WTC11 (cell line): ENCODE data around the gene ZNF532. TPM values are rescaled to one million over a fixed set of nuclear protein-coding genes. Genes with fewer than 3 reads are reported as not detected.

Source experiments
- ATAC-seq: fragments of 200-7000 bp; cut with Tn5 transposase; 2 replicates; pipeline ENCODE4 v1.10.0; 2021; ENCODE audit warnings: mild to moderate bottlenecking, moderate library complexity
- CTCF ChIA-PET: fragments of 300-600 bp; sonication (Branson Sonifier 250); formaldehyde crosslinking; loops from one replicate; lab custom pipeline; 2021; ENCODE audit warnings: antibody characterized with exemption; lab: Charles Lee
- POLR2A ChIA-PET: fragments of 350-600 bp; sonication (Branson Sonifier 250); formaldehyde crosslinking; loops from one replicate; lab custom pipeline; 2021; ENCODE audit warnings: antibody characterized with exemption; lab: Charles Lee
- DNase-seq: peaks from one replicate; pipeline ENCODE4 v3.0.0; 2021; ENCODE audit warnings: low spot score
- H3K27ac Mint-ChIP-seq: 2 replicates; pipeline ENCODE4 v1.8.0; 2021; ENCODE audit warnings: mixed read lengths
- H3K27me3 Mint-ChIP-seq: 2 replicates; pipeline ENCODE4 v1.8.0; 2021; ENCODE audit warnings: low read depth, mild to moderate bottlenecking, moderate library complexity, mixed read lengths
- H3K36me3 Mint-ChIP-seq: 2 replicates; pipeline ENCODE4 v1.8.0; 2021; ENCODE audit warnings: mixed read lengths
- H3K4me1 Mint-ChIP-seq: 2 replicates; pipeline ENCODE4 v1.8.0; 2022; ENCODE audit warnings: mixed read lengths
- H3K4me3 Mint-ChIP-seq: 2 replicates; pipeline ENCODE4 v1.8.0; 2021; ENCODE audit warnings: mild to moderate bottlenecking, moderate library complexity, mixed read lengths
- H3K9me3 Mint-ChIP-seq: 2 replicates; pipeline ENCODE4 v1.8.0; 2021; ENCODE audit warnings: mixed read lengths
- ATF6 ChIP-seq: sonication (generic); formaldehyde crosslinking; IDR thresholded peaks from 2 replicates; pipeline ENCODE4 v1.8.1; 2023; ENCODE audit warnings: mild to moderate bottlenecking, missing genetic modification reagents
- EMX1 ChIP-seq: fragments of 250-450 bp; sonication (Bioruptor Pico); IDR thresholded peaks from 2 replicates; pipeline ENCODE4 v1.8.0; 2021; ENCODE audit warnings: mild to moderate bottlenecking
- GABPB1 ChIP-seq: sonication (generic); formaldehyde crosslinking; IDR thresholded peaks from 2 replicates; pipeline ENCODE4 v1.8.1; 2023; ENCODE audit warnings: mild to moderate bottlenecking, missing genetic modification reagents
- GRHL2 ChIP-seq: fragments of 250-450 bp; sonication (Bioruptor Pico); IDR thresholded peaks from 2 replicates; pipeline ENCODE4 v1.8.0; 2022; ENCODE audit warnings: mild to moderate bottlenecking, moderate library complexity; ENCODE audit not compliant: insufficient replicate concordance, severe bottlenecking
- IRF1 ChIP-seq: sonication (generic); formaldehyde crosslinking; IDR thresholded peaks from 2 replicates; pipeline ENCODE4 v1.8.0; 2023; ENCODE audit warnings: missing genetic modification reagents
- JAZF1 ChIP-seq: fragments of 250-450 bp; sonication (Bioruptor Pico); IDR thresholded peaks from 2 replicates; pipeline ENCODE4 v1.9.0; 2021; ENCODE audit warnings: moderate library complexity, mild to moderate bottlenecking, inconsistent platforms
- KAT7 ChIP-seq: sonication (generic); formaldehyde crosslinking; IDR thresholded peaks from 2 replicates; pipeline ENCODE4 v1.8.1; 2023; ENCODE audit warnings: missing genetic modification reagents, mild to moderate bottlenecking, borderline replicate concordance
- NR3C1 ChIP-seq: sonication (generic); formaldehyde crosslinking; conservative IDR thresholded peaks from 2 replicates; pipeline ENCODE4 v1.8.1; 2023; ENCODE audit warnings: low read depth, mild to moderate bottlenecking, missing genetic modification reagents
- PRRX2 ChIP-seq: fragments of 250-450 bp; sonication (Bioruptor Pico); IDR thresholded peaks from 2 replicates; pipeline ENCODE4 v1.8.0; 2021; ENCODE audit warnings: mild to moderate bottlenecking
- RELA ChIP-seq: sonication (generic); formaldehyde crosslinking; IDR thresholded peaks from 2 replicates; pipeline ENCODE4 v1.8.1; 2022; ENCODE audit warnings: missing genetic modification reagents, mild to moderate bottlenecking, borderline replicate concordance
- ZBTB21 ChIP-seq: sonication (generic); formaldehyde crosslinking; IDR thresholded peaks from 2 replicates; pipeline ENCODE4 v1.8.1; 2023; ENCODE audit warnings: mild to moderate bottlenecking, missing genetic modification reagents, borderline replicate concordance
- ZNF219 ChIP-seq: sonication (generic); formaldehyde crosslinking; IDR thresholded peaks from 2 replicates; pipeline ENCODE4 v1.8.0; 2023; ENCODE audit warnings: missing genetic modification reagents, mild to moderate bottlenecking, borderline replicate concordance
- ZNF232 ChIP-seq: sonication (generic); formaldehyde crosslinking; IDR thresholded peaks from 2 replicates; pipeline ENCODE4 v1.8.0; 2022; ENCODE audit warnings: mild to moderate bottlenecking, missing genetic modification reagents
- ZNF416 ChIP-seq: fragments of 250-450 bp; sonication (Bioruptor Pico); IDR thresholded peaks from 2 replicates; pipeline ENCODE4 v1.9.0; 2021; ENCODE audit warnings: mild to moderate bottlenecking, inconsistent platforms
- total RNA-seq: library from RNA; stranded (reverse); gene quantifications from 3 replicates; pipeline ENCODE4 v1.2.3, GENCODE V29; 2021
- TF ChIP-seq, protein P1 (sequence below): sonication (generic); formaldehyde crosslinking; IDR thresholded peaks from 2 replicates; pipeline ENCODE4 v1.8.1; 2023; ENCODE audit warnings: mild to moderate bottlenecking, missing genetic modification reagents, borderline replicate concordance
- TF ChIP-seq, protein P2 (sequence below): fragments of 250-450 bp; sonication (Bioruptor Pico); IDR thresholded peaks from 2 replicates; pipeline ENCODE4 v1.9.0; 2021; ENCODE audit warnings: mild to moderate bottlenecking
- TF ChIP-seq, protein P3 (sequence below): sonication (generic); formaldehyde crosslinking; IDR thresholded peaks from 2 replicates; pipeline ENCODE4 v1.8.1; 2023; ENCODE audit warnings: mild to moderate bottlenecking, moderate library complexity, missing genetic modification reagents
- TF ChIP-seq, protein P4 (sequence below): fragments of 250-450 bp; sonication (Bioruptor Pico); IDR thresholded peaks from 2 replicates; pipeline ENCODE4 v1.9.0; 2021; ENCODE audit warnings: mild to moderate bottlenecking
- TF ChIP-seq, protein P5 (sequence below): fragments of 250-450 bp; sonication (Bioruptor Pico); IDR thresholded peaks from 2 replicates; pipeline ENCODE4 v1.8.0; 2021; ENCODE audit warnings: mild to moderate bottlenecking

ZNF532 gene
- total RNA-seq, 1 experiment from 2014 or later, result 171 TPM

GRCh38 chr18:59033359-59033758, 168.7 kb downstream of the ZNF532 start (continued):
- TF ChIP-seq, protein P1, sequence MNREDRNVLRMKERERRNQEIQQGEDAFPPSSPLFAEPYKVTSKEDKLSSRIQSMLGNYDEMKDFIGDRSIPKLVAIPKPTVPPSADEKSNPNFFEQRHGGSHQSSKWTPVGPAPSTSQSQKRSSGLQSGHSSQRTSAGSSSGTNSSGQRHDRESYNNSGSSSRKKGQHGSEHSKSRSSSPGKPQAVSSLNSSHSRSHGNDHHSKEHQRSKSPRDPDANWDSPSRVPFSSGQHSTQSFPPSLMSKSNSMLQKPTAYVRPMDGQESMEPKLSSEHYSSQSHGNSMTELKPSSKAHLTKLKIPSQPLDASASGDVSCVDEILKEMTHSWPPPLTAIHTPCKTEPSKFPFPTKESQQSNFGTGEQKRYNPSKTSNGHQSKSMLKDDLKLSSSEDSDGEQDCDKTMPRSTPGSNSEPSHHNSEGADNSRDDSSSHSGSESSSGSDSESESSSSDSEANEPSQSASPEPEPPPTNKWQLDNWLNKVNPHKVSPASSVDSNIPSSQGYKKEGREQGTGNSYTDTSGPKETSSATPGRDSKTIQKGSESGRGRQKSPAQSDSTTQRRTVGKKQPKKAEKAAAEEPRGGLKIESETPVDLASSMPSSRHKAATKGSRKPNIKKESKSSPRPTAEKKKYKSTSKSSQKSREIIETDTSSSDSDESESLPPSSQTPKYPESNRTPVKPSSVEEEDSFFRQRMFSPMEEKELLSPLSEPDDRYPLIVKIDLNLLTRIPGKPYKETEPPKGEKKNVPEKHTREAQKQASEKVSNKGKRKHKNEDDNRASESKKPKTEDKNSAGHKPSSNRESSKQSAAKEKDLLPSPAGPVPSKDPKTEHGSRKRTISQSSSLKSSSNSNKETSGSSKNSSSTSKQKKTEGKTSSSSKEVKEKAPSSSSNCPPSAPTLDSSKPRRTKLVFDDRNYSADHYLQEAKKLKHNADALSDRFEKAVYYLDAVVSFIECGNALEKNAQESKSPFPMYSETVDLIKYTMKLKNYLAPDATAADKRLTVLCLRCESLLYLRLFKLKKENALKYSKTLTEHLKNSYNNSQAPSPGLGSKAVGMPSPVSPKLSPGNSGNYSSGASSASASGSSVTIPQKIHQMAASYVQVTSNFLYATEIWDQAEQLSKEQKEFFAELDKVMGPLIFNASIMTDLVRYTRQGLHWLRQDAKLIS (CRISPR knock-in tag), result no peak
- TF ChIP-seq ATF6 (CRISPR knock-in tag) (no peak), KAT7 (CRISPR knock-in tag) (no peak), ZBTB21 (CRISPR knock-in tag) (no peak), ZNF232 (CRISPR knock-in tag) (no peak), NR3C1 (CRISPR knock-in tag) (no peak)
- TF ChIP-seq, all 79 proteins: peak for 0

DNA sequence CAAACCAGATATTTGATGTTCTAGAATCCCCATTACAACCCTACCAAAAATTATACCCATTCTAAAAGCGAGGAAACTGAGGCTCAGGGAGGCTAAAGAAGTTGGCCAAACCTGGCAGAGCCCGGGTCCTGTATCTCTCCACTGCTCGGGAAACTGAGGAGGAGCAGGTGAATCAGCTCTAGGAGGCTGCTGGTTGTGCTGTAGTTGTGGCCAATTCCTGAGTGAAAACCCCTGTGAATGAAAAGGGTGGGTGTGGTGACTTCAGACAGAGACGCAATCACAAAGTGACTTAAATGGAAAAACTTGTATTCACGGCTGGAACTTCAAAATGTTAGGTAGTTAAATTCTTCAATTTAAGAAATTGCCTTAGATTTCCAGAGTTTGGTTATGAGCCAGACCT, 169.3 kb downstream of the ZNF532 start:
- no peak for DNase-seq
- CTCF ChIA-PET, result interaction anchor here (0.8 to 1.1 kb wide), 2 partner anchors 266 to 270 kb away, joined by 4 read pairs; no protein-coding TSS in a partner anchor
- no peak for ATAC-seq
- H3K36me3 Mint-ChIP-seq, result no peaks in the 10 kb centered on the region
- H3K9me3 Mint-ChIP-seq, result no peaks in the 10 kb centered on the region
- TF ChIP-seq, protein P2, sequence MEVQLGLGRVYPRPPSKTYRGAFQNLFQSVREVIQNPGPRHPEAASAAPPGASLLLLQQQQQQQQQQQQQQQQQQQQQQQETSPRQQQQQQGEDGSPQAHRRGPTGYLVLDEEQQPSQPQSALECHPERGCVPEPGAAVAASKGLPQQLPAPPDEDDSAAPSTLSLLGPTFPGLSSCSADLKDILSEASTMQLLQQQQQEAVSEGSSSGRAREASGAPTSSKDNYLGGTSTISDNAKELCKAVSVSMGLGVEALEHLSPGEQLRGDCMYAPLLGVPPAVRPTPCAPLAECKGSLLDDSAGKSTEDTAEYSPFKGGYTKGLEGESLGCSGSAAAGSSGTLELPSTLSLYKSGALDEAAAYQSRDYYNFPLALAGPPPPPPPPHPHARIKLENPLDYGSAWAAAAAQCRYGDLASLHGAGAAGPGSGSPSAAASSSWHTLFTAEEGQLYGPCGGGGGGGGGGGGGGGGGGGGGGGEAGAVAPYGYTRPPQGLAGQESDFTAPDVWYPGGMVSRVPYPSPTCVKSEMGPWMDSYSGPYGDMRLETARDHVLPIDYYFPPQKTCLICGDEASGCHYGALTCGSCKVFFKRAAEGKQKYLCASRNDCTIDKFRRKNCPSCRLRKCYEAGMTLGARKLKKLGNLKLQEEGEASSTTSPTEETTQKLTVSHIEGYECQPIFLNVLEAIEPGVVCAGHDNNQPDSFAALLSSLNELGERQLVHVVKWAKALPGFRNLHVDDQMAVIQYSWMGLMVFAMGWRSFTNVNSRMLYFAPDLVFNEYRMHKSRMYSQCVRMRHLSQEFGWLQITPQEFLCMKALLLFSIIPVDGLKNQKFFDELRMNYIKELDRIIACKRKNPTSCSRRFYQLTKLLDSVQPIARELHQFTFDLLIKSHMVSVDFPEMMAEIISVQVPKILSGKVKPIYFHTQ, result no peak
- TF ChIP-seq, protein P3, sequence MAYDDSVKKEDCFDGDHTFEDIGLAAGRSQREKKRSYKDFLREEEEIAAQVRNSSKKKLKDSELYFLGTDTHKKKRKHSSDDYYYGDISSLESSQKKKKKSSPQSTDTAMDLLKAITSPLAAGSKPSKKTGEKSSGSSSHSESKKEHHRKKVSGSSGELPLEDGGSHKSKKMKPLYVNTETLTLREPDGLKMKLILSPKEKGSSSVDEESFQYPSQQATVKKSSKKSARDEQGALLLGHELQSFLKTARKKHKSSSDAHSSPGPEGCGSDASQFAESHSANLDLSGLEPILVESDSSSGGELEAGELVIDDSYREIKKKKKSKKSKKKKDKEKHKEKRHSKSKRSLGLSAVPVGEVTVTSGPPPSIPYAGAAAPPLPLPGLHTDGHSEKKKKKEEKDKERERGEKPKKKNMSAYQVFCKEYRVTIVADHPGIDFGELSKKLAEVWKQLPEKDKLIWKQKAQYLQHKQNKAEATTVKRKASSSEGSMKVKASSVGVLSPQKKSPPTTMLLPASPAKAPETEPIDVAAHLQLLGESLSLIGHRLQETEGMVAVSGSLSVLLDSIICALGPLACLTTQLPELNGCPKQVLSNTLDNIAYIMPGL (CRISPR knock-in tag), result no peak
- TF ChIP-seq EMX1 (CRISPR knock-in tag) (no peak), JAZF1 (CRISPR knock-in tag) (no peak), GRHL2 (CRISPR knock-in tag) (no peak), RELA (CRISPR knock-in tag) (no peak), PRRX2 (CRISPR knock-in tag) (no peak), GABPB1 (CRISPR knock-in tag) (no peak), IRF1 (CRISPR knock-in tag) (no peak), ZNF416 (CRISPR knock-in tag) (no peak), ZNF219 (CRISPR knock-in tag) (no peak)
- TF ChIP-seq, protein P4, sequence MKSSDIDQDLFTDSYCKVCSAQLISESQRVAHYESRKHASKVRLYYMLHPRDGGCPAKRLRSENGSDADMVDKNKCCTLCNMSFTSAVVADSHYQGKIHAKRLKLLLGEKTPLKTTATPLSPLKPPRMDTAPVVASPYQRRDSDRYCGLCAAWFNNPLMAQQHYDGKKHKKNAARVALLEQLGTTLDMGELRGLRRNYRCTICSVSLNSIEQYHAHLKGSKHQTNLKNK (CRISPR knock-in tag), result no peak
- TF ChIP-seq, protein P5, sequence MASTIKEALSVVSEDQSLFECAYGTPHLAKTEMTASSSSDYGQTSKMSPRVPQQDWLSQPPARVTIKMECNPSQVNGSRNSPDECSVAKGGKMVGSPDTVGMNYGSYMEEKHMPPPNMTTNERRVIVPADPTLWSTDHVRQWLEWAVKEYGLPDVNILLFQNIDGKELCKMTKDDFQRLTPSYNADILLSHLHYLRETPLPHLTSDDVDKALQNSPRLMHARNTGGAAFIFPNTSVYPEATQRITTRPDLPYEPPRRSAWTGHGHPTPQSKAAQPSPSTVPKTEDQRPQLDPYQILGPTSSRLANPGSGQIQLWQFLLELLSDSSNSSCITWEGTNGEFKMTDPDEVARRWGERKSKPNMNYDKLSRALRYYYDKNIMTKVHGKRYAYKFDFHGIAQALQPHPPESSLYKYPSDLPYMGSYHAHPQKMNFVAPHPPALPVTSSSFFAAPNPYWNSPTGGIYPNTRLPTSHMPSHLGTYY (CRISPR knock-in tag), result no peak
- TF ChIP-seq, all 79 proteins: peak for 0
- H3K4me1 Mint-ChIP-seq, result peaks cover 12% of the 10 kb centered on the region
- H3K27me3 Mint-ChIP-seq, result no peaks in the 10 kb centered on the region
- H3K27ac Mint-ChIP-seq, result no peak overlapping the region
- H3K4me3 Mint-ChIP-seq, result no peak overlapping the region
- POLR2A ChIA-PET, result interaction anchor here (0.6 kb wide), 1 partner anchor 70 kb away, joined by 4 read pairs; no protein-coding TSS in a partner anchor
